ENCODE results near the gene TMEM44.
"Not testable (repeated sequence)": the region's sequence is repeated elsewhere in the genome, so short reads cannot be mapped to it uniquely, and the experiment has no call there.

TMEM44 gene

GRCh38 chr3:194607592-194608389 is 25.4 kb downstream of the TMEM44 start:
- FAIRE-seq: no peak

DNA sequence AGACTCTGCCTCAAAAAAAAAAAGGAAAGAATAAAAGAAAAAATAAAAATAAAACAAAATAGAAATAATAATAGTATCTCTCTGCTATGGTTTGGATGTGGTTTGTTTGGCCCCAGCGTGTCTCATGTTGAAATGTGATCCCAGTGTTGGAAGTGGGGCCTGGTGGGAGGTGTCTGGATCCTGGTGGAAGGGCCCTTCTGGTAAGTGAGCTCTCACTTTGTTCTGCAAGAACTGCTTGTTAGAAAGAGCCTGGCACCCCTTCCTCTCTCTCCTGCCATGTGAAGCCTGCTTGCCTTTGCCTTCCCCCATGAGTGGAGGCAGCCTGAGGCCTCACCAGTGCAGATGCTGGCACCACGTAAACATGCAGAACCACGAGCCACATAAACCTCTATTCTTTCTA is 26.3 kb downstream of the TMEM44 start:
- FAIRE-seq: no peak

- FAIRE-seq: no peak
These were observed 27.1 kb downstream of the TMEM44 start for GRCh38 chr3:194606163-194606562.

- FAIRE-seq: not testable (repeated sequence)
These were observed 27.9 kb downstream of the TMEM44 start for GRCh38 chr3:194605314-194605713.

DNA sequence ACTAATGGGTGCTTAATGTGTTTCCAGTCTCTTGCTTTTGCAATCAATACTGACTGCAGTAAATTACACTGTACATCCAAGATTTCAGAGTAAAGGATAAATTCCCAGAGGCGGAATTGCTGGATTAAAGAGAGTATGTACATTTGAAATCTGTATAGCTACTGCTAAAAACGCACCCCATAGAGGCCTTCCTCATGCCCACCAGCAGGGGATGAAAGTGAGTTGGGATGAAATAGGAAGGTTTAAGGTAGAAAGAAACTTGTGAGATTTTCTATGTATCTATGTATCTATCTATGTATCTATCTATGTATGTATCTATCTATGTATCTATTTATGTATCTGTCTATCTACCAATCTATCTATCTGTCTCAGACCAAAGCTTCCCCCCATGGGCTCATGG is 28.4 kb downstream of the TMEM44 start:
- FAIRE-seq: no peak

DNA sequence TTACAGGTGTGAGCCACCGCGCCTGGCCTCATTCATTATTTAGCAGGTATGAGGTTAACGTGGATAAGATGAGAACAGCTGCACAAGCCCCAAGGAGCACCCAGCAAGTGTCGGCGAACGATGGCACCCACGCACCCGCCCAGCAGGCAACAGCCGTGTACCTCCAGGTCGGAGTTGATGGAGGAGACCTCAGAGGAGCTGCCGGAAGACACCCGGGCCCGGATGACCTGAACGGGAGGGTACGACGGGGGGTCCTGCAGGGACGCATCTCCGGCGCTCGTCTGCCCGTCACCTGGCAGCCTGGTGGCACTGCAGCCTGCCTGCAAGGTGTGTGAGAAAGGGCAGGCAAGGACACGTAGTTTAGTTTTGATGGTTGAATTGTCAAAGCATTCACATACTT is 29.1 kb downstream of the TMEM44 start:
- no peak for FAIRE-seq

GRCh38 chr3:194602669-194603171 is 30.5 kb downstream of the TMEM44 start:
- FAIRE-seq: no peak

- FAIRE-seq: no peak
These were observed 34.3 kb downstream of the TMEM44 start for GRCh38 chr3:194598771-194599557.

- FAIRE-seq: no peak
These were observed 36.3 kb downstream of the TMEM44 start for GRCh38 chr3:194596906-194597305.

DNA sequence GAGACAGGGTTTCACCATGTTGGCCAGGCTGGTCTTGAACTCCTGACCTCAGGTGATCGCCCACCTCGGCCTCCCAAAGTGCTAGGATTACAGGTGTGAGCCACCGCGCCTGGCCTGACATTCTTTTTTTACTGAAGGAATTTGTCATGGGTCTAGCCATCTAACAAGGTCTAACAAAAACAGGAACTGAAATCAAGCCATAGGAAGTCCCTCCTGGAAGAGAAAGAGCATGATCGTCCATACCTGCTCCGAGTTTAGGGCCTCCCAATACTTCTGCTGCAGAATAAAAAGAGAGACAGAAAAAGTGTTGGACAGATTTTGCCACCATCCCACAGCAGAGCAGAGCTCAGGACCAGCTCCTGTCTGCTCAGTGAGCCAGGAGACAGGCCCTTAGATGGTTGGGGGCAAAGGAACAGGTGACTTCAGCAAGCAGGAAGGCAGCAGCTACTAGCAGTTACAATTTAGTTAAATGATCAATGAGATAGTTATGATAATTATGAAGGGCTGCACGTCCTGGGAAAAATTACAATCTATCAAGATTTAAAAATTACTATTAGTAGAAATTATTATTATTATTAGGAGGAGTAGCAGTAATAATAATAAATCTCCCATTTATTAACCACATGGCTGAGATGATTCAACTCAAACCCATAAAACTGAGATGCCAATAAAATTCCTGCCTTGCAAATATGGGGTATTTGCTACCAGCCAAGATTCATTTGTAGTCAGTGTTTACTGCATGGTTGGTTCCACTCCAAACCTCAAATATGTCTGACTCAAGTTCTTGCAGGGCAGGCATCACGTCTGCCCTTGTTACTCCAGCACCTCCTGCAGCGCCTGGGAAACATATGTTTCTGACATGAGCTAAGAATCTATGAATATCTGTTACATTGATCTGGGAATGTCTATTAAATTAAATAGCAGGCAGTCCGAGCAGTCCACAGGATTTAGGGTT is 40.1 kb downstream of the TMEM44 start:
- FAIRE-seq: no peak

- FAIRE-seq: no peak
These were observed 44.5 kb downstream of the TMEM44 start for GRCh38 chr3:194588741-194589140.

GRCh38 chr3:194588236-194588635 is 45.0 kb downstream of the TMEM44 start:
- FAIRE-seq: no peak

DNA sequence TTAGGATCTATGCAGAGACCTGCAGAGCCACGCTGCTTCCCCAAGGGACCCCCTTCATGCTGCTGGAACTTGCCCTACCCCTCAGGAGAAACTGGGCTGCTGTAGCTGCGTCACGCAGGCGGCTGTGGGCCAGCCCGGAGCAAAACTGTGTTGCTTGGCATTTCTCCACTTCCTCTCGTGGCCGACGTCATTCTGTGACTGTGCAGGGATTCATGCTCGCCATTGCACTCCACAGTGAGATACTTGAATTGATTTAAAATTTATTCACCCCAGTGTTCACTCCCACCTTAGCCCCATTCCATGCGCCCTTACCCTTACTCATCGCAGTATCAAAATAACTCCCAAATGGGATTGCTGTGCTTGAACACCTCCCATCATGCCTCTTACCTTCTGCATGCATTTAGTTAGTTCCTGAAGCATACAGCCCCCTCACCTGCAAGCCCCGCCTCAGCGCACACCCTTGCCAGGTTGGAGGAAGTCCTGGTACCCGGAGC is 45.7 kb downstream of the TMEM44 start:
- no peak for FAIRE-seq

DNA sequence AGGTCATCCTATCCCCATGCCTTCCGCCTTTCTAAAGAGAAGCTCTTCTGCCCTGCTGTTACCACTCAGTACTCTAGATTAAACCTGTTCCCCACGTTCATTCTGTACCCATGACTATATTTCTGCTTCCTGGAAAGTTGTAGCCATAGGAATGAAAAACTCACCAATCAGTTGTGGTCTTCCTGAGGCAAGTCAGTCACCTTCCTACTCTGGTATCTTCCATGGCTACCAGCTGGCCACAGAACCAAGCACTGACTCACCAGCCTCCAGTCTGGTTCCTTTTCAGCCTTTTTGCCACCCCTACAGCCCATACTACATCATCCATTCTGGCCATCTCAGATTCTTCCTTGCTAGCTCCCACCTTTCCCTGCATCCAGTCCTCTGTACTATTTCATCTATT is 46.4 kb downstream of the TMEM44 start:
- FAIRE-seq: no peak

GRCh38 chr3:194585880-194586281 is 47.3 kb downstream of the TMEM44 start:
- no peak for FAIRE-seq

DNA sequence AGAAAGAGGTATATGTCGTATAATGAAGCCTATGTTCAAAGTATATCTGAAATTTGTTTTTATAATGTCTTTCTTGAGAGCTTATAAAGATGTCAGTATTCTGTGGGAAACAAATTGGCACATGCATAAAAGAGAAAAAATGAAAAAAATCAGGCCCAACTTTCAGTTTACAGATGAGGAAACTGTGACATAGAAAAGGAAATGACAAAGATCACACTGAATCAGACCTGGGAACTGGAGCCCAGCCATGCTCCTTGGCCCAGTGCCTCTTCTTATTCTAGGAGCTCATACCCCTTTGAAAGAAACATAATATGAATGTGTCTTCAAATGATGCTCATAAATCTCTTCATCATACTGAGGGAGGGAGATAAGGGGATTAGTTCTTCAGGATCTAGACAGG is 48.4 kb downstream of the TMEM44 start:
- FAIRE-seq: no peak

DNA sequence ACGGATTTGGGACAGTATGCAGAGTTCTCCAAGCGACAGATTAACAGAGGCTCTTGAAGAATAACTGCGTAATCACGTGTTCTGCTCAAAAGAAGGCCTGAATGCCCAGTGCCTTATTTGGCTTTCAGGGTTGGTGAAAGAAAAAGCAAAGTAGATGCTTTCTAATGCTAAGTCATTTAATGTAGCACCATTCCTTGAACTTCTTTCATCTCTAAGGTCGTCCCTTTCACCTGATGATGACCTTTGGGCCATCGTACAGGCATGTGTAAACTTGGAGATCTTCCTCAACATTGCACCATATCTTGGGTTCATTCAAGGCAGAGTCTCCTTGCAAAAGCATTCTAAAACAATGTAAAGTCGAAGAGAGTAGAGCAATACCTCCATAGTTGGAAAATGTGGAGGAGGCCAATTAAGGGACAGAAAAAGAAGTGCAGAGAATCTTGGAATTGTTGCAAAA is 48.9 kb downstream of the TMEM44 start:
- FAIRE-seq: no peak

DNA sequence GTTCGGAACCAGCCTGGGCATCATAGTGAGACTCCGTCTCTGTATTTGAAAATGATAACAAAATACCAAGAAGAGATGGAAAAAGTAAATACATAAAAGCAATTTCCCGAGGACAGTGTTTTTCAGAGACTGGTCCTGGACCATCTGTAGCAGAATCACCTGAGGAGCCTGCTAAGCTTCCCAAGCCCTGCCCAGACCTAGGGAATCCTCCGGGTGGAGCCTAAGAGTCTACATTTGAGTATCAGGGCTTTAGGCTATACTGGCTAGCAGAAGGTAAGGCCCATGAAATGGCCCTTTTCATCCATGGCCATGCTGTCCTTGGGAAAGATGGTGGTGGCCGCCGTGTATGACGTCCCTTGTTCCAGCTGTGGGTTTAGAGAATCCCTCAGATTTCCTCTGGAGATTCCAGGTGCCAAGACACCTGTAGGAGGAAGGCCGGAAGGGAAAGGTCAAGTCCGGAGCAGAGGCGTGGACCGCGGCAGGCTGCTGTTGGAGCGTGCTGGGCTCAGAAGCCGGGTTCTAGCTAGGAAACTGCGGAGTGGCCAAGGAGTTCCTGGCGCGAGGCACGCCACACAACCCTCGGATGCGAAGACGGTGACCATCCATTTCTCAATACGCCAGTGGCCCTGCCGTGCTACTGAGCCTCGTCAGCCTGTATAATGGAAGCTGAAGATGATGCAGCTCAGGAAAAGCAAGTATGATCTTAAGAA is 50.9 kb downstream of the TMEM44 start:
- no peak for FAIRE-seq

GRCh38 chr3:194579091-194579606 is 54.1 kb downstream of the TMEM44 start:
- FAIRE-seq: no peak

GRCh38 chr3:194577986-194578905 is 55.0 kb downstream of the TMEM44 start:
- no peak for FAIRE-seq

Measured in G401.6 (cell line).